Gastroesophageal sphincter (tissue), 3 donors: Measurements from ENCODE around the gene ZNF576.

Experiments used
- EP300 ChIP-seq: sonication (generic); formaldehyde crosslinking; IDR thresholded peaks from one replicate; pipeline ENCODE4 v1.6.1; 2017; ENCODE audit warnings: antibody characterized with exemption, mild to moderate bottlenecking
- POLR2A ChIP-seq, 2 donors: fragments of 450-650 bp; IDR thresholded peaks; one replicate each; pipeline ENCODE4 v1.6.1; 2017; ENCODE audit warnings: antibody characterized with exemption in 2 of 2, mild to moderate bottlenecking in 2 of 2, moderate library complexity in 1 of 2
- TF ChIP-seq, protein P1 (sequence below), 4 experiments: fragments of 200-600 bp in 2 of 4; fragments of 450-650 bp in 2 of 4; sonication (generic) in 1 of 4; IDR thresholded peaks; one replicate each; pipeline ENCODE4 v1.5.1; 2017 to 2019; ENCODE audit warnings: antibody characterized with exemption in 4 of 4, mild to moderate bottlenecking in 2 of 4, moderate library complexity in 2 of 4

DNA sequence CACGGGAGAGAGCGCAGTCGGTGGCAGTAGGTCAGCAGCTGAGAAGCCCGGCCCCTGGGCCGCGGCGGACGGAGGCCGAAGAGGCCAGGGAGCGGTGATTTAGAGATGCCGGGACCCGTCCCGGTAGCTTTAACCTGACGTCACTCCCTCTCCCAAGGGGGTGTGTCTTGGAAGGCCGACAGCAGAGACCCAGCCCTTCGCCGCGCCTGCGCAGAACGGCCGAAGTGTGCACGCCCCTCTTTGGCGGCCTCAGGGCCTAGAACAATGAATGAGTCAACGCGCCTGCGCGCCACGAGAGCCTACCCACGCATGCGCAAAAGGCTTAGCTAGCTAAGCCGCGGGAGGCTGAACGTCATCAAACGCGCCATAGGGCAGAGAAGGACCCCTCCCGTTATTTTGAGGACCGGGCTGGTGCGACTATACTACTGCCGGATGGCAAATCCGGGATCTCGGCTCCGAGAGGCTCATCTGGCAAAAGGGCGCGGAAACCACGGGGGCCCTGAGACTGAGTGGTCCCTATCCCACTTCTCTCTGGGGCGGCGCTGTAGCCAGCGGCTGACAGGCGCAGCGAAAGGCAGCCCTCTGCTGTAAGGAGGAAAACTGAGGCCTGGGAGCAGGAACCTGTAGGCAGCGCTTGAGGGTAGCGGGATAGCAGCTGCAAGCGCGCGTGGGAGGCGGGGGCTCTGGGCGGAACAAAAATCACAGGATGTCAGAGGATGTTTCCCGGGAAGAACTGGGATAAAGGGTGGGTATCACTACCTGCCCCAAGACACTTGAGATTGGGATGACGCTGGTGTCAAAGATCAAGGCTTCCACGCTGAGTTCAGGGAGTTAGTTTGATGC lies at the start of gene ZNF576, which contains the start of gene IRGQ:
- TF ChIP-seq, protein P1, sequence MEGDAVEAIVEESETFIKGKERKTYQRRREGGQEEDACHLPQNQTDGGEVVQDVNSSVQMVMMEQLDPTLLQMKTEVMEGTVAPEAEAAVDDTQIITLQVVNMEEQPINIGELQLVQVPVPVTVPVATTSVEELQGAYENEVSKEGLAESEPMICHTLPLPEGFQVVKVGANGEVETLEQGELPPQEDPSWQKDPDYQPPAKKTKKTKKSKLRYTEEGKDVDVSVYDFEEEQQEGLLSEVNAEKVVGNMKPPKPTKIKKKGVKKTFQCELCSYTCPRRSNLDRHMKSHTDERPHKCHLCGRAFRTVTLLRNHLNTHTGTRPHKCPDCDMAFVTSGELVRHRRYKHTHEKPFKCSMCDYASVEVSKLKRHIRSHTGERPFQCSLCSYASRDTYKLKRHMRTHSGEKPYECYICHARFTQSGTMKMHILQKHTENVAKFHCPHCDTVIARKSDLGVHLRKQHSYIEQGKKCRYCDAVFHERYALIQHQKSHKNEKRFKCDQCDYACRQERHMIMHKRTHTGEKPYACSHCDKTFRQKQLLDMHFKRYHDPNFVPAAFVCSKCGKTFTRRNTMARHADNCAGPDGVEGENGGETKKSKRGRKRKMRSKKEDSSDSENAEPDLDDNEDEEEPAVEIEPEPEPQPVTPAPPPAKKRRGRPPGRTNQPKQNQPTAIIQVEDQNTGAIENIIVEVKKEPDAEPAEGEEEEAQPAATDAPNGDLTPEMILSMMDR (IDR thresholded peaks at IDR 0.05): peak in 3 of 4 experiments; percentile 10 to 27 (median 11)
- no peak for TF ChIP-seq EP300
- TF ChIP-seq POLR2A (IDR thresholded peaks at IDR 0.05): peak; percentile 67 to 68
